Esophagus muscularis mucosa (tissue), 4 donors: ENCODE measurements around the gene CDC45. TPM values are rescaled to one million over a fixed set of nuclear protein-coding genes. Genes with fewer than 3 reads are reported as not detected.
A peak's percentile ranks its signal among the peaks of the same experiment; 100 is the strongest.

ENCODE experiments used
- DNase-seq: peaks from one replicate; pipeline ENCODE4 v3.0.0-alpha.2; 2017; ENCODE audit errors: extremely low spot score
- H3K27ac ChIP-seq, 4 donors: fragments of 200-600 bp; sonication (generic); replicated peaks in 1 of 4; 1 replicate in 3 of 4; 2 replicates in 1 of 4; pipeline ENCODE4 v1.5.1; 2016 to 2019; ENCODE audit warnings: mild to moderate bottlenecking in 1 of 4
- H3K27me3 ChIP-seq, 4 donors: fragments of 200-600 bp; sonication (generic); one replicate each; pipeline versions ENCODE4 v1.5.1 to v1.6.0; 2016 to 2019
- H3K36me3 ChIP-seq, 4 donors: fragments of 200-600 bp; sonication (generic); one replicate each; pipeline ENCODE4 v1.5.1; 2016 to 2019
- H3K4me1 ChIP-seq, 4 donors: fragments of 200-600 bp; sonication (generic); one replicate each; pipeline ENCODE4 v1.5.1; 2016 to 2019
- H3K4me3 ChIP-seq, 4 donors: fragments of 200-600 bp; sonication (generic); 1 replicate in 2 of 4; 2 replicates in 2 of 4; pipeline ENCODE4 v1.5.1; 2016 to 2019; ENCODE audit warnings: mild to moderate bottlenecking in 4 of 4, moderate library complexity in 1 of 4
- H3K9me3 ChIP-seq, 4 donors: fragments of 200-600 bp; sonication (generic); 1 replicate in 3 of 4; 2 replicates in 1 of 4; pipeline ENCODE4 v1.5.1; 2016 to 2019
- CTCF ChIP-seq, 3 experiments: fragments of 200-600 bp in 2 of 3; fragments of 450-650 bp in 1 of 3; sonication (generic) in 2 of 3; IDR thresholded peaks; one replicate each; pipeline ENCODE4 v1.5.1; 2017 to 2019; ENCODE audit warnings: antibody characterized with exemption in 3 of 3, mild to moderate bottlenecking in 2 of 3, moderate library complexity in 1 of 3
- EP300 ChIP-seq: sonication (generic); formaldehyde crosslinking; IDR thresholded peaks from one replicate; pipeline ENCODE4 v1.6.1; 2017; ENCODE audit warnings: antibody characterized with exemption
- POLR2A ChIP-seq: fragments of 450-650 bp; IDR thresholded peaks from one replicate; pipeline ENCODE4 v1.6.1; 2017; ENCODE audit warnings: antibody characterized with exemption, moderate library complexity, mild to moderate bottlenecking, low read depth
- POLR2AphosphoS5 ChIP-seq, 2 donors: sonication (generic); formaldehyde crosslinking; IDR thresholded peaks; one replicate each; pipeline ENCODE4 v1.6.1; 2017; ENCODE audit warnings: antibody characterized with exemption in 2 of 2
- WGBS: methylation state at CpG from one replicate; pipeline ENCODE4 v1.1.5; 2018; 5-methylcytosine and 5-hydroxymethylcytosine counted together
- intact Hi-C: fragments of 100-400 bp; cut with DNase I; formaldehyde crosslinking; loops from one replicate; pipeline ENCODE4 v1.15.1; 2023
- total RNA-seq, 4 donors: library from RNA; depleted of rRNA; stranded (reverse); fragments of >200 nt; gene quantifications; one replicate each; pipeline versions ENCODE4 v1.1.0 to v1.2.1, GENCODE V29; 2016

The CDC45 gene
- total RNA-seq, 4 donors from 2014 or later: 0.32 to 1.1 (median 0.42) TPM; not detected in 1

- Histone ChIP-seq H3K27me3 (no peaks in the 10 kb centered on the region), H3K4me1 (peaks cover 19 to 53% (median 29%) of the 10 kb centered on the region in 4 donors), H3K9me3 (no peaks in the 10 kb centered on the region), H3K36me3 (peaks cover 13 to 49% (median 39%) of the 10 kb centered on the region in 4 donors), H3K27ac (peak overlapping the region; percentile 95 to 98 (median 96)), H3K4me3 (peak overlapping the region; percentile 86 to 95 (median 93))
- WGBS: 24% methylated on average over 22 of the region's 22 CpGs
- DNase-seq: no peak
- intact Hi-C loops: no loop called here
- no peak for TF ChIP-seq CTCF (IDR thresholded peaks at IDR 0.05)
- TF ChIP-seq POLR2A: no peak
- no peak for TF ChIP-seq POLR2AphosphoS5 (IDR thresholded peaks at IDR 0.05)
- TF ChIP-seq EP300: no peak
Measured at GRCh38 chr22:19446603-19447329, 33.0 kb upstream of the CDC45 start.

GRCh38 chr22:19447330-19448075, 32.2 kb upstream of the CDC45 start, which contains the start of gene C22orf39:
Gene C22orf39 (minus strand): TSS chr22:19447711. CDS start chr22:19447688, 23 bp downstream.
- DNase-seq: peak; percentile 98
- H3K27me3 ChIP-seq: no peaks in the 10 kb centered on the region
- peaks cover 19 to 53% (median 29%) of the 10 kb centered on the region in 4 donors for H3K4me1 ChIP-seq
- under 1% methylated on average over 42 of the region's 92 CpGs for WGBS
- peaks cover 13 to 51% (median 46%) of the 10 kb centered on the region in 4 donors for H3K36me3 ChIP-seq
- no peaks in the 10 kb centered on the region for H3K9me3 ChIP-seq
- TF ChIP-seq CTCF (IDR thresholded peaks at IDR 0.05): no peak
- TF ChIP-seq EP300: no peak
- peak; percentile 75 for TF ChIP-seq POLR2A
- TF ChIP-seq POLR2AphosphoS5 (IDR thresholded peaks at IDR 0.05): peak; percentile 82 to 94
- intact Hi-C loops: no loop called here
- H3K27ac ChIP-seq: peak within 1 kb of the TSS; percentile 95 to 98 (median 96)
- H3K4me3 ChIP-seq: peak within 1 kb of the TSS; percentile 86 to 95 (median 93)

GRCh38 chr22:19448076-19448607, 31.6 kb upstream of the CDC45 start:
- no peak for DNase-seq
- no peak for TF ChIP-seq EP300
- no peak for TF ChIP-seq CTCF (IDR thresholded peaks at IDR 0.05)
- TF ChIP-seq POLR2A: no peak
- no peak for TF ChIP-seq POLR2AphosphoS5 (IDR thresholded peaks at IDR 0.05)

GRCh38 chr22:19448739-19449421, 30.8 kb upstream of the CDC45 start:
- H3K9me3 ChIP-seq: no peaks in the 10 kb centered on the region
- H3K27ac ChIP-seq: peak overlapping the region in 2 of 4 donors; percentile 97 to 98
- WGBS: 68% methylated on average over 2 of the region's 5 CpGs
- TF ChIP-seq POLR2AphosphoS5 (IDR thresholded peaks at IDR 0.05): no peak
- no peak for TF ChIP-seq CTCF (IDR thresholded peaks at IDR 0.05)
- no peaks in the 10 kb centered on the region for H3K27me3 ChIP-seq
- DNase-seq: no peak
- intact Hi-C loops: no loop called here
- H3K4me1 ChIP-seq: peaks cover 19 to 47% (median 29%) of the 10 kb centered on the region in 4 donors
- peaks cover 16 to 51% (median 49%) of the 10 kb centered on the region in 4 donors for H3K36me3 ChIP-seq
- no peak overlapping the region for H3K4me3 ChIP-seq

More at GRCh38 chr22:19448076-19448607, 31.6 kb upstream of the CDC45 start:
- peak overlapping the region; percentile 86 to 95 (median 93) for H3K4me3 ChIP-seq
- no peaks in the 10 kb centered on the region for H3K9me3 ChIP-seq
- peak overlapping the region; percentile 95 to 98 (median 96) for H3K27ac ChIP-seq
- peaks cover 16 to 51% (median 49%) of the 10 kb centered on the region in 4 donors for H3K36me3 ChIP-seq
- WGBS: 13% methylated on average over 14 of the region's 14 CpGs
- peaks cover 19 to 53% (median 29%) of the 10 kb centered on the region in 4 donors for H3K4me1 ChIP-seq
- intact Hi-C loops: no loop called here
- H3K27me3 ChIP-seq: no peaks in the 10 kb centered on the region
